Activated naive CD4-positive, alpha-beta T cell treated with anti-CD3 and anti-CD28 coated beads, Interleukin-2, amount 50 U/mL, for 72 hours (primary cell): ENCODE measurements around the gene UBA6. TPM values are rescaled to one million over a fixed set of nuclear protein-coding genes. Genes with fewer than 3 reads are reported as not detected.
"Not testable (repeated sequence)": the region's sequence is repeated elsewhere in the genome, so short reads cannot be mapped to it uniquely, and the experiment has no call there.

Source experiments
- ATAC-seq, 2 donors: fragments of 150-1000 bp; cut with Tn5 transposase; 2 replicates each; pipeline ENCODE4 v1.10.0; 2021; ENCODE audit warnings: mild to moderate bottlenecking in 2 of 2, moderate library complexity in 2 of 2
- DNase-seq, 2 donors: peaks; one replicate each; pipeline ENCODE4 v3.0.0; 2021 to 2022; ENCODE audit warnings: low spot score in 2 of 2
- H3K27ac Mint-ChIP-seq, 2 donors: one replicate each; pipeline ENCODE4 v1.8.0; 2022; ENCODE audit warnings: mild to moderate bottlenecking in 2 of 2, mixed read lengths in 2 of 2
- H3K36me3 Mint-ChIP-seq, 2 donors: one replicate each; pipeline ENCODE4 v1.8.0; 2022; ENCODE audit warnings: mixed read lengths in 2 of 2
- H3K9me3 Mint-ChIP-seq, 2 donors: one replicate each; pipeline ENCODE4 v1.8.0; 2022; ENCODE audit warnings: mixed read lengths in 2 of 2
- total RNA-seq, 2 donors: library from RNA; stranded (reverse); gene quantifications; one replicate each; pipeline ENCODE4 v1.2.3, GENCODE V29; 2022

Gene UBA6
- total RNA-seq, 2 donors from 2014 or later: 90.0 to 94.6 TPM

DNA sequence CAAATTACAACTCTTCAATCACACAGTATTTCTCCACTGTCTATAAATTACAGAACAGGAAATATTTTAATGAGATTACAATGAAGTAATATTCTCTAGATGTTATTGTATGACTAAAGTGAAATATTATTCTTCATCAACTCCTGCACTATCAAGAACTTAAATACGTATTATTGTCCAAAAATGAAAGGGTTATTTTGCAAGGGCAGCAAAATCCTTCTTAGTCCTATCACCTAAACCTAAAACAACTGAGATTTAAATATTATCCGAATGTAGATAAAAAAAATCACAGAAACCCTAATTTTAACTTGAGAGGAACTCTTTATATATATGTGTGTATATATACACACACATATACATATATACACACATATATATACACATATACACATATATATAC is 4.9 kb downstream of the UBA6 start:
- H3K27ac Mint-ChIP-seq: no peak overlapping the region
- H3K36me3 Mint-ChIP-seq: peaks cover 35 to 66% of the 10 kb centered on the region in 2 donors
- DNase-seq: no peak
- no peak for ATAC-seq
- no peaks in the 10 kb centered on the region for H3K9me3 Mint-ChIP-seq

DNA sequence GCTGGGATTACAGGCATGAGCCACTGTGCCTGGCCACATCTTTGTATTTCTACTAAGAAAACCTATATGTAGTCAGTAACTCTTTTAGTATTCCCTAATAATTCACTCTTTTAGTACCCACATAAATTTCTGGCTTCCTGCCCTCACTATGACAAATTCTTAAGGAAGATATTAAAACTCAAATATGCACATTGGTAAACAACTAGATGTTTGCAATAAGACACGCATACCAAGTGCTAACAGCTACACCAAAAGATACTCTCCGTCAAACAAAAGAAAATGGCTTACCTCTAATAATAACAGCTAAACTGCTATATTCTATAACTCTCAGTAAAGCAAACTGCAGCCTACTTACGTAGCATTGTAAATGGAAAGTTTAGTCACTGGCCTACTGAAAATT is 6.3 kb downstream of the UBA6 start:
- Mint-ChIP-seq H3K36me3 (peaks cover 23 to 55% of the 10 kb centered on the region in 2 donors), H3K27ac (no peak overlapping the region), H3K9me3 (no peaks in the 10 kb centered on the region)
- no peak for ATAC-seq
- DNase-seq: no peak

DNA sequence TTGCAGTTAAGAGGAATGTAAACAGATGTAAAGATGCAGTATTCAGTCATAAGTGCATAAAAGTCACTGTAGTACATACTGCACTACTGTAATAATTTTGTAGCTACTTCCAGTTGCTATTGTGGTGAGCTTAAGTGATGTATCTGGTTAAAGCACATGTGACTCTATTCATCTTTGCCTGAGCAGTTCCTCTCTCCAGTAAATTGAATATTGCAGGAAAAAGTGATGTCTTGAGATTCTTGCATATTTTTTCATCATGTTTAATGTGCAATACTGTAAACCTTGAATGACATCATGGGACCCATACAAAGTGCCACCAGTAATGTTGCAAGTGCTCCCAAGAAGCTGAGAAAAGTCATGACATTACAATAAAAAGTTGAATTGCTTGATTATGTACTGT is 9.6 kb downstream of the UBA6 start:
- no peak for ATAC-seq

DNA sequence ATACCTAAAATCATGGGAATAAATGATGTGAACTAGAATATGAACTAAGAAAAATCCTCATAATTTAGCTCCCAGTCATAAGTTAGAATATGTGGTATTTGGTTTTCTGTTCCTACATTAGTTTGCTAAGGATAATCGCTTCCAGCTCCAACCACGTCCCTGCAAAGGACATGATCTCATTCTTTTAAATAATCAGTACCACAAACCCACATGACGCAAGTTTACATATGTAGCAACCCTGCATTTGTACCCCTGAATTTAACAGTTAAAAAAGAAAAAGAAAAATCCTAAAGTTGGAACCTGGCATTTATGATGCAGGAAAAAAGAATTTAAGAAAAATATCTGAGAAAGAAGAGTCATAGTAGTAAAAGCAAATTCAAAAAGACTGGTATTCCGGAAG is 13.3 kb downstream of the UBA6 start:
- H3K36me3 Mint-ChIP-seq: peaks cover 14% of the 10 kb centered on the region in 2 donors
- H3K9me3 Mint-ChIP-seq: no peaks in the 10 kb centered on the region
- ATAC-seq (no peak), DNase-seq (no peak)
- no peak overlapping the region for H3K27ac Mint-ChIP-seq

More for the DNA sequence above, 9.6 kb downstream of the UBA6 start:
- Mint-ChIP-seq H3K36me3 (peaks cover 23 to 44% of the 10 kb centered on the region in 2 donors), H3K9me3 (no peaks in the 10 kb centered on the region), H3K27ac (no peak overlapping the region)
- DNase-seq: no peak

DNA sequence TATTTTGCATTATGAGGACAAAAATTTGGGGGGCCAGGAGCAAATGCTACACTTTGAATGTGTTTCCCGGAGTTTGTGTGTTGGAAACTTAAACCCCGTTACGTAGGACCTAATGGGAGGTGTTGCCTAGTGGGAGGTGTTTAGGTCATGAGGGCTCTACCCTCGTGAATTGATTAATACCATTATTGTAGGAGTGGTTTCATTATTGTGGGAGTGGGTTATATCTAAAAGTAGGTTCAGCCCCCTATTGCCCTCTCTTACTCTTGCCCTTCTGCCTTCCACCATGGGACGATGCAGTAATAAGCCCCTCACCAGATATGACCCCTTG is 15.5 kb downstream of the UBA6 start:
- no peaks in the 10 kb centered on the region for H3K36me3 Mint-ChIP-seq
- H3K27ac Mint-ChIP-seq: no peak overlapping the region
- no peaks in the 10 kb centered on the region for H3K9me3 Mint-ChIP-seq
- ATAC-seq (peak; percentile 22 to 51), DNase-seq (no peak)

- no peak for DNase-seq
- Mint-ChIP-seq H3K9me3 (no peaks in the 10 kb centered on the region), H3K36me3 (peaks cover 0 to 4% of the 10 kb centered on the region in 2 donors), H3K27ac (no peak overlapping the region)
- ATAC-seq: peak; percentile 80 to 94
Measured at GRCh38 chr4:67684839-67685531, 16.0 kb downstream of the UBA6 start.

GRCh38 chr4:67682266-67682665 is 18.7 kb downstream of the UBA6 start:
- Mint-ChIP-seq H3K36me3 (peaks cover 0 to 11% of the 10 kb centered on the region in 2 donors), H3K27ac (no peak overlapping the region), H3K9me3 (no peaks in the 10 kb centered on the region)
- DNase-seq: no peak
- no peak for ATAC-seq

DNA sequence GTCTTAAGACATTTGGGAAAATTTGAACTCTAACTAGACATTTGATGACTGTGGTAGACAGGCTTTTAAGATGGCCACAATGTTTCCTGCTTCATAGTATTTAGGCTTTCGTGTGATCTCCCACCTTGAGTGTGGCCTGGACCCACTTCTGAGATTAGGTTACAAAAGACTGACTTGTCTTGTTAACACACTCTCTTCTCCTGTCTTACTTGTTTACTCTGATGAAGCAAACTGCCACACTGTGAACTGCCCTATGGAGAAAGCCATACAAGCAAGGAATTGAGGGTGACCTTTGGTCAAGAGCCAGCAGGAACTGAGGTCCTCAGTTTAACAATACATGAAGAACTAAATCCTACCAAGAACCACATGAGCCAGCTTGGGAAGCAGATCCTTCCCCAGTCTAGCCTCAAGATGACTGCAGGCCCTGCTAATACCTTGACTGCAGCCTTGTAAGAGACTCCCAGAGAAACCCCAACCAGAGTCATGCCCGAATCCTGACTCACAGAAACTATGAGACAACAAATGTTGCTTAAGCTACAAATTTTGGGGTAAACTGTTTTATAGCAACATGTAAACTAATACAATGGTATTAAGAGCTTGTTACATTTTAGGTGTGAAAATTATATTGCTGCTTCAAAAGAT is 20.3 kb downstream of the UBA6 start:
- peaks cover 9 to 22% of the 10 kb centered on the region in 2 donors for H3K36me3 Mint-ChIP-seq
- H3K9me3 Mint-ChIP-seq: no peaks in the 10 kb centered on the region
- DNase-seq (no peak), ATAC-seq (peak; percentile 35 to 54)
- H3K27ac Mint-ChIP-seq: no peak overlapping the region

DNA sequence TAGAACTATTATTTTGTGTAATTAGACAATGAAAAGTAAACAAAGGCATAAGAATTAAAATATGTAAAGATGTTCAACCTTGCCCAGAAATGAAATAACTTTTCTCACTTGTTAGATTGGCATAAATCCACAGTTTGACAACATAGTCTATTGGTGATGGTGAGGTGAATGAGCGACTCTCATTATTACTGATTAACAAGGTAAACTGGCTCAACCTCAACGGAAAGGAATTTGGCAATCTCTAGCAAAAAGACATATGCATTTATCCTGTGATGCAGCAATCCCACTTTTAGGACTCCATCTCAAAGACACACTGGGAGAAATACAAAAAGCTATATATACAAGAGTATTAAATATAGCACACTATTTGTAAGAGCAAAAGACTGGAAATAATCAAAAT is 22.3 kb downstream of the UBA6 start:
- H3K36me3 Mint-ChIP-seq: peaks cover 9 to 28% of the 10 kb centered on the region in 2 donors
- DNase-seq (no peak), ATAC-seq (no peak)
- H3K9me3 Mint-ChIP-seq: no peaks in the 10 kb centered on the region
- no peak overlapping the region for H3K27ac Mint-ChIP-seq

DNA sequence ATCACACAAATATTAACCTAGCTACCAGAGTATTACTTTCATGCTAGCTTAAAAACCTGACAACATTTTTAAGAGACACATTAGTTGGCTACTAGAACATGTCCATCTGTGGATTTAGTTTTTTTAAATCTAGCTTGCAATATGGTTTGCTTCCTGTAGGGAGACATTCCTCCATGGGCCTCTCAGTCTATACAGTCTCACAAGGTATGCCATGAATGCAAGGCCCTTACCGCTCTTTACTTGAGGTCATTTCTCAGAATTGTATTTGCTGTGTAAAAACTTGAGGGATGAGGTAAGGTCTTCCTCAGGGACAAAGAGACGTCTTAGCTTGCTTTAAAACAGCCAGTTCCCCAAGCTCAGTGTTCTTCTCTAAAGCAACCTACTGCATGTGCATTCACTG is 26.9 kb downstream of the UBA6 start:
- DNase-seq: no peak
- H3K36me3 Mint-ChIP-seq: peaks cover 17 to 34% of the 10 kb centered on the region in 2 donors
- H3K27ac Mint-ChIP-seq: no peak overlapping the region
- ATAC-seq: no peak
- H3K9me3 Mint-ChIP-seq: no peaks in the 10 kb centered on the region

GRCh38 chr4:67668315-67668714 is 32.6 kb downstream of the UBA6 start:
- no peaks in the 10 kb centered on the region for H3K9me3 Mint-ChIP-seq
- no peak for ATAC-seq
- H3K27ac Mint-ChIP-seq: no peak overlapping the region
- peaks cover 13 to 16% of the 10 kb centered on the region in 2 donors for H3K36me3 Mint-ChIP-seq
- no peak for DNase-seq

DNA sequence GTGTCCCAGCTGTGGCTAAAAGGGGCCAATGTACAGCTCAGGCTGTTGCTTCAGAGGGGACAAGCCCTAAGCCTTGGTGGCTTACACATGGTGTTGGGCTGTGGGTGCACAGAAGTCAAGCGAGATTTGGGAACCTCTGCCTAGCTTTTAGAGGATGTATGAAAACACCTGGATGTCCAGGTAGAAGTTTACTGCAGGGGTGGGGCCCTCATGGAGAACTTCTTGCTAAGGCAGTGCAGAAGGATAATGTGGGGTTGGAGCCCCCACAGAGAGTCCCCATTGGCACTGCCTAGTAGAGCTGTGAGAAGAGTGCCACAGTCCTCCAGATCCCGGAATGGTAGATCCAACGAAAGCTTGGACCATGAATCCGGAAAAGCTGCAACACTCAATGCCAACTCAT is 40.5 kb downstream of the UBA6 start:
- no peak for DNase-seq
- Mint-ChIP-seq H3K27ac (no peak overlapping the region), H3K36me3 (peaks cover 34 to 61% of the 10 kb centered on the region in 2 donors), H3K9me3 (peaks cover 5 to 23% of the 10 kb centered on the region in 2 donors)
- ATAC-seq: no peak

DNA sequence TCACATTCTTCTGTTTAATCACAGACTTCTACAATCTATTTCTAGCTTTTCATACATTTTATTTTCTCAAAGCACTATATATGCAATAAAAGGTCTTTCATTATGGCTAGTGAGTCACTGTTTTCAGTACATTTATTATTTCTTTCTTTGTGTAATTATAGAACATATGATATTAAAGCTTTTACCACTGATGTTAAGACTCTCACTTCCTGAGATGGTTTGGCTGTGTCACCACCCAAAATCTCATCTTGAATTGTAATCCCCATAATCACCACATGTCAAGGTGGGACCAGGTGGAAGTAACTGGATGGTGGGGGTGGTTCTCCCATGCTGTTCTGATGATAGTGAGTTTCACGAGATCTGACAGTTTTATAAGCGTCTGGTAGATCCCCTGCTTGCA is 41.9 kb downstream of the UBA6 start:
- Mint-ChIP-seq H3K36me3 (peaks cover 44 to 74% of the 10 kb centered on the region in 2 donors), H3K27ac (peak overlapping the region in 1 of 2 donors; percentile 44), H3K9me3 (peaks cover 5 to 23% of the 10 kb centered on the region in 2 donors)
- ATAC-seq (peak; percentile 26 to 47), DNase-seq (no peak)

- ATAC-seq (peak; percentile 82 to 93), DNase-seq (peak in 1 of 2 donors; percentile 18)
- H3K27ac Mint-ChIP-seq: peak overlapping the region in 1 of 2 donors; percentile 88
- H3K36me3 Mint-ChIP-seq: peaks cover 52 to 82% of the 10 kb centered on the region in 2 donors
- peaks cover 5 to 28% of the 10 kb centered on the region in 2 donors for H3K9me3 Mint-ChIP-seq
Measured at GRCh38 chr4:67658302-67658701, 42.7 kb downstream of the UBA6 start.

GRCh38 chr4:67651536-67651935 is 49.4 kb downstream of the UBA6 start:
- H3K36me3 Mint-ChIP-seq: peaks cover 27 to 35% of the 10 kb centered on the region in 2 donors
- no peak for ATAC-seq
- H3K9me3 Mint-ChIP-seq: peaks cover 0 to 5% of the 10 kb centered on the region in 2 donors
- H3K27ac Mint-ChIP-seq: no peak overlapping the region
- DNase-seq: no peak

DNA sequence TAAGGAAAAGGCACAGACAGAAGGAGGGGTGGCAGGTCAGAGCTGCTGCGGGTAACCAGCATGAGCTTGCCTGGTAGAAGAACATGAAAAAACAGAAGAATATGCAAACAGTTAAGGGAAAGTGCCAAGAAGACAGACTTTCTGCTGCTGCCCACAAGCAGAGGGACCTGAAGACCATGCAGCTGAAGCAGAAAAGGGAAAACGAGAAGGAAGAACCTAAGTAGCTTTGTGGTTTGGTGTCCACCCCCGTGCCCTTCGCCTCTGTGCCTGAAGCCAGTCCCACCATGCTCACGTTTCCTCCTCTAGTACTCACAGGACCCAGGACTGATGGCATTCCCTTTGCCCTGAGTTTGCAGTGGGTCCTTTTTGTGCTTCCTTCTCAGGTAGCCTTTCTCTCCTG is 62.8 kb downstream of the UBA6 start:
- Mint-ChIP-seq H3K27ac (peak overlapping the region in 1 of 2 donors; percentile 37), H3K36me3 (peaks cover 9 to 13% of the 10 kb centered on the region in 2 donors), H3K9me3 (no peaks in the 10 kb centered on the region)
- DNase-seq: no peak
- ATAC-seq: no peak

- peaks cover 9 to 13% of the 10 kb centered on the region in 2 donors for H3K36me3 Mint-ChIP-seq
- not testable (repeated sequence) for DNase-seq, ATAC-seq
Measured at GRCh38 chr4:67636978-67637377, 64.0 kb downstream of the UBA6 start.

DNA sequence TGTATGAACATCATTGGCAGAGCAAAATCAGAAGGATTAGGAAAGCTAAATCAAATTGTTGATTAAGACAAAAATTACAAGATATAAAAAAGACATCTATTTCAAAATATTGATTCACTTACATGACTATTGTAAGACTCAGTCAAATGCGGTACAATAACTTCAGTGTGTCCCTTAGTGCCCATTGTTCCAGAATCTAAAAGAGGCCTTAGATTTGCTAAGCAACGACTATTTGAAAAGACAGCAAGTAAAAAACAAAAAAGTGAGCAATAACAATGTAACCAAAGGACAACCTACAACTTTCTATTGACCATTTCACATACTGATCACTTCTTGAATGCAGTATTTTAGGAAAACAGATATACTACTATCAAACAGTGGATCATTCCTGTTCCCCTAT is 65.6 kb downstream of the UBA6 start:
- no peak for ATAC-seq
- no peak for DNase-seq
- Mint-ChIP-seq H3K36me3 (peaks cover 9 to 13% of the 10 kb centered on the region in 2 donors), H3K27ac (no peak overlapping the region), H3K9me3 (no peaks in the 10 kb centered on the region)

More at GRCh38 chr4:67636978-67637377, 64.0 kb downstream of the UBA6 start:
- H3K27ac Mint-ChIP-seq, H3K9me3 Mint-ChIP-seq: not testable (repeated sequence)
